T47D (cell line): ENCODE results near the gene FAM89B.

Experiments
- DNase-seq, 2 experiments: peaks; one replicate each; pipeline versions ENCODE4 v3.0.0 to v3.0.0-alpha.2; 2011 to 2012; ENCODE audit warnings: low read depth in 1 of 2, low spot score in 1 of 2
- JUND ChIP-seq: IDR thresholded peaks from 2 replicates; pipeline ENCODE4 v1.6.1; 2012; ENCODE audit warnings: low read depth
- in situ Hi-C: cut with HindIII; loops from 2 replicates; pipeline ENCODE4 v1.10.0; 2016; ENCODE audit warnings: low sequenced_read_pairs, low pct_unique_long_range_greater_than_20kb

Gene FAM89B

GRCh38 chr11:65585396-65586246 is 13.3 kb downstream of the FAM89B start:
- no peak for DNase-seq
- in situ Hi-C loops, result no loop called here
- TF ChIP-seq JUND, result no peak

DNA sequence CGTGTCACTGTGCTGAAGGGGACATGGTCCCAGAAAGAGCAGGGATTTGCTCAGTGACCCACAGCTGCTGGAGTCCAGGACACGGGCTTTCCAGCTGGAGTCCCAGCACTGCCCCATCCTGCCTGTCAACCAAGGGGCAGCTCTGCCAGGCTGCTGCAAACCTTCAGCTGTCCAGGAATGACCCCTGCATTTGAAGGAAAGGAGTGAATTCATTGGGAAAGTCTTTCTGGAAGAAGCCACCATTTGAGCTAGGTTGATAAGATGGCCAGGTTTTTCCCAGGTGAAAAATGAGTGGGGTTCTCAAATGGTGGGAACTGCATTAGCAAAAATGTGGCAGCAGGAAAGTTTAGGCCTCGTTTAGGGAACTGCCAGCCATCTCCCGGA is 13.9 kb downstream of the FAM89B start:
- no peak for DNase-seq
- no peak for TF ChIP-seq JUND
- in situ Hi-C loops, result no loop called here

GRCh38 chr11:65586676-65587075 is 14.3 kb downstream of the FAM89B start:
- in situ Hi-C loops, result no loop called here
- no peak for TF ChIP-seq JUND
- no peak for DNase-seq

- TF ChIP-seq JUND, result no peak
- in situ Hi-C loops, result no loop called here
- peak; percentile 70 to 86 for DNase-seq
These were observed 16.1 kb downstream of the FAM89B start for GRCh38 chr11:65588199-65589054.

- in situ Hi-C loops, result no loop called here
- TF ChIP-seq JUND, result no peak
- no peak for DNase-seq
These were observed 17.3 kb downstream of the FAM89B start for GRCh38 chr11:65589444-65590239.

- in situ Hi-C loops, result no loop called here
- TF ChIP-seq JUND, result no peak
- DNase-seq, result no peak
These were observed 18.0 kb downstream of the FAM89B start for GRCh38 chr11:65590240-65590738.

GRCh38 chr11:65591939-65592857 is 19.9 kb downstream of the FAM89B start:
- no peak for DNase-seq
- TF ChIP-seq JUND, result no peak
- in situ Hi-C loops, result no loop called here

GRCh38 chr11:65592858-65593517 is 20.6 kb downstream of the FAM89B start:
- in situ Hi-C loops, result no loop called here
- no peak for TF ChIP-seq JUND
- no peak for DNase-seq

DNA sequence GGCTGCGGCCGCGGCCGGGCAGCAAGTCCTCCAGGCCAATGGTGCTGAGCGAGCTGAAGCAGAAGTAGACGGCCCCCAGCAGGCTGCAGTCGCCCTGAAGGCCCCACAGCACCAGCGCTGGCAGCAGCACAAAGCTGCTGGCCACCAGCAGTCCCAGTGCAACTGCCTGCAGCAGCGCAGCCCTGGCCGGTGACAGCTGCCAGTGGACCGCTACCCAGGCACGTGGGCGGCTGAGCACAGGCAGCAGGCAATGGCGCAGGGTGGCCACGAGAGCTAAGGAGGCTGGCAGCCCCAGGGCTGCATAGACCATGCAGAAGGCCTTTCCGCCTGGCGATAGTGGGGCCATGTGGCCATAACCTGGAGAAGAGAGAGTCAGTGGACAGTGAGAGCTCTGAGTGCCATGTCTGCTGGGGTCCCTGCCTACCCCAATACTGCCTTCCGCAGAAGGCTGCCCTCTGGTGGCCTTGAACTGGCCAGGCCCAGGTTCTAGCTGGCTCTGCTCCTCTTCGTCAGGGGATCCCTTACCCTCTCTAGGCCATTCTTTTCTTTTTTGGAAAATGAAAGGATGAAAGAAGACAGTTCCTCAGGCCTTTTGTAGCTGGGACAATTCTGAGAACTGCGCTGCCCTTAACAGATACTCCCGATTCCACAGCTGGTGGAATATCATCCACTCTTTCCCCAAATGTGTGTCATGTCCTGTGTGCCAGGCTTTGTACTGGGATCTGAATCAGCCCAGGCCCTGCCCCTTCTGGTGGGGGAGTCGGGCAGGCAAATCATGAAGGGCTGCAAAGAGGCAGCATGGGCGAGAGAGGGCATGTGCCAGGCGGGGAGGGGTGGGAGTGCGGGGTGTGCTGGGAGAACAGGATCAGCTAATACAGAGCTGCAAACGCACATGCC is 21.4 kb downstream of the FAM89B start:
- no peak for TF ChIP-seq JUND
- peak; percentile 47 to 88 for DNase-seq
- in situ Hi-C loops, result no loop called here

DNA sequence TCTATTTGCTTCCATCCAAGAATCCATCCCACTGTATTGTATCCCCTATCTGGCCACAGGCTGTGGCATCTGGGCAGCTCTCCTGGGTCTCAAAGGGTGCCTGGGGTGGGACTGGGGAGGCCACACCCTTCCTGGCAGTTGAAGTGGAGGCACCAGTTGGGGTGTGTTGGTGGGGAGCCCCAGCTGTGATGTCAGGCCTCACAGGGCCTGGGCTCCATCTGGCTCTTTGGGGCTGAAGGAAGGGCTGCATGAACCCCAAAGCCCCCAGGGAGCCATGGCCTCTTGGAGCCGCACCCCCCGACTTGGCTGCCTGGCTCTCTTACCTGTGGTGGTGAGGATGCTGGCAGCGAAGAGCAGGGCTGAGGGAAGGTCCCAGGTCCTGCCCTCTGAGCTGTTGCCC is 22.8 kb downstream of the FAM89B start:
- no peak for TF ChIP-seq JUND
- in situ Hi-C loops, result no loop called here
- no peak for DNase-seq
